ENCODE measurements around the gene UBALD2.
"Not testable (repeated sequence)": the region's sequence is repeated elsewhere in the genome, so short reads cannot be mapped to it uniquely, and the experiment has no call there.

Gene UBALD2

GRCh38 chr17:76246080-76247066 lies 18.8 kb upstream of the UBALD2 start:
- no peak for DNase-seq (ENCODE audit: low spot score)

DNA sequence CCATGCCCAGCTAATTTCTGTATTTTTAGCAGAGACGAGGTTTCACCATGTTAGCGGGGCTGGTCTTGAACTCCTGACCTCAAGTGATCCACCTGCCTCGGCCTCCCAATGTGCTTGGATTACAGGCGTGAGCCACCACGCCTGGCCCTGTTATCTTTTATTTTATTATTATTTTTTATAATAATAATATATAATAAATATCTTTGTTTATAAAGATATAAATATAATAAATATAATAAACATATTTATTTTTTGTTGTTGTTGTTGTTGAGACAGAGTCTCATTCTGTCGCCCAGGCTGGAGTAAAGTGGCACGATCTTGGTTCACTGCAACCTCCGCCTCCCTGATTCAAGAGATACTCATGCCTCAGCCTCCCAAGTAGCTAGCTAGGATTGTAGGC lies 17.8 kb upstream of the UBALD2 start:
- DNase-seq (ENCODE audit: low spot score): no peak

DNA sequence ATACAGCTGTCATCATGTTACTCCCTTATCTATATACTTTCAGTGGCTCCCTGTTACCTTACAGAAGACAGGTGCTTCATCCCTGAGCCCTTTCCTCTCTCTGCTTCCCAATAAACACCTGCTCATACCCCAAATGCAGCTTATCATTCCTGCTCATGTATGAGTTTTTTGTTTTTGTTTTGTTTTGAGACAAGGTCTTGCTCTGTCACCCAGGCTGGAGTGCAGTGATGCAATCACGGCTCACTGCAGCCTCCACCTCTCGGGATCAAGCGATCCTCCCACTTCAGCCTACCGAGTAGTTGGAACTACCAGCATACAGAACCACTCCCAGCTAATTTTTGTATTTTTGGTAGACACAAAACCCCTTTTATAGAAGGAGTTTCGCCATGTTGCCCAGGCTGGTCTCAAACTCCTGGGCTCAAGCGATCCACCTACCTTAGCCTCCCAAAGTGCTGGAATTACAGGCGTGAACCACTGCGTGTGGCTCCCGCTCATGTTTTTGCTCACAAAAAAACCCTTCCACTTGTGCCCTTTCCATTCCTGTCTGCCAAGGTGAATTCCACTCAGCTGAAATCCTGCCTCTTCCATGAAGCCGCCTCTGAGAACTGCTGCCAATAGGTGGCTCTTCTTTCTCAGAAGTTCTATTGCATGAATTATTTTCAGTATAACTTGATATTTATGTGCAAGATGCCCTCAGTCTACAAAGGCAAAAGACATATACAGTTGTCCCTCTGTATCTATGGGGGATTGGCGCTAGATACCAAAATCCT lies 16.9 kb upstream of the UBALD2 start:
- no peak for DNase-seq (ENCODE audit: low spot score)

DNA sequence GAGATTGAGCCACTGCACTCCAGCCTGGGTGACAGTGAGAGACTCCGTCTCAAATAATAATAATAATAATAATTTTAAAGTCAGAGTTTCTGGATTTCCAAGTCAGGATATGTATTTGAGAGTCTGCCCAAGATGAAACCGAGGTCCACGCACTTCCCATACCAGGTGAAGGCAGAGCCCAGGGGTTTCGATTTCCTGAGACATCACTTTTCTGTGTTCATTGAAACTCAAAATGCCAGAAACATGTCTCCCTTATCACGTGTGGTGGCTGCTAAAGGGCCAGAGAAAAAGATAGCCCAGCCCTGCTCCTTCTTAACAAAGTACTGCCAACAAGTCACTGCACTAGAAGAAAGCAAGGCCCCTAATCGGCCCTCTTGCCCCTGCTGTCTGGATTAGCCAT lies 15.0 kb upstream of the UBALD2 start:
- no peak for DNase-seq (ENCODE audit: low spot score)

DNA sequence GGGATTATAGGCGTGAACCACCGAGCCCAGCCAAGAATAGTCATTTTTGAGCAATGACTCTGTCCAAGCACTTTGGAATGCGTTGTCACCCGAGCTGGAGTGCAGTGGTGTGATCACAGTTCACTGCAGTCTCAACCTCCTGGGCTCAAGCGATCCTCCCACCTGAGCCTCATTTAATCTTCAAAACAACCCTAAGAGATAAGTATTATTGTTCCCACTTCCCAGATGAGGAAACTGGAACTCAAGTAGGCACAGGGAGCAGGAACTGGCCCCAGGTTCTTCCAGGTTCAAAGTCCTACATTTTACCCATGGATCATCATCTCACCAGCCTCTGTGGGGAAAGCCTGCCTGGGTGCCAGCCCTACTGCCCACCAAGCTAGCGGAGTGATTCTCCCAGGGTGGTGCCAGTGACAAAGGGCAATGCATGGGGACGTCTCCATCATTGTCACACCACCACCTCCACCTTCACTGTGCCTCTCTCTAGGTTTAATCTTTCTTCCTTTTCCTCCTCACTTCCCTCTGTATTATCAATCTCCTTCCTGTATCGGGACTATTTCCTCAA lies 13.6 kb upstream of the UBALD2 start:
- DNase-seq (ENCODE audit: low spot score): no peak

- no peak for DNase-seq (ENCODE audit: low spot score)
Measured at GRCh38 chr17:76252040-76252954, 12.9 kb upstream of the UBALD2 start.

GRCh38 chr17:76252967-76253766 lies 12.0 kb upstream of the UBALD2 start:
- not testable (repeated sequence) for DNase-seq (ENCODE audit: low spot score)

DNA sequence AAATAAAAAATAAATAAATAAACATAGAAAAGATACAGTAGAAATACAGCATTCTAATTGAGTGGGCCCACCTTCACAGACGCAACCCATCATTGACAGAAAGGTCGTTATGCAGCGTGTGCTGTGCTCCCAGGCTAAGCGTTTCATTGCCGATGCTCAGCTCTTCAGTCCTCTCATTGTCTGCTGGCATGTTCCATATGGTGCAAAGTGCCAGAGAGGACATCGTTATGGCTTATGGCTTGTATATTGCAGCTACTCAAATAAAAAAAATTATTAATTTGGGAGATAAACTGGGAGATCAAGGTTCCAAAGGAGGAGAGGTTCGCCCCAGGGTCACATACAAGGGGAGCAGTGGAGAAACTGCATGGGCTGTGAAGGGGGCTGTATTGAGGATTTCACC lies 11.3 kb upstream of the UBALD2 start:
- DNase-seq (ENCODE audit: low spot score): no peak

- no peak for DNase-seq (ENCODE audit: low spot score)
Measured at GRCh38 chr17:76254275-76254674, 10.9 kb upstream of the UBALD2 start.

GRCh38 chr17:76255801-76256429 lies 9.2 kb upstream of the UBALD2 start:
- DNase-seq (ENCODE audit: low spot score): no peak

DNA sequence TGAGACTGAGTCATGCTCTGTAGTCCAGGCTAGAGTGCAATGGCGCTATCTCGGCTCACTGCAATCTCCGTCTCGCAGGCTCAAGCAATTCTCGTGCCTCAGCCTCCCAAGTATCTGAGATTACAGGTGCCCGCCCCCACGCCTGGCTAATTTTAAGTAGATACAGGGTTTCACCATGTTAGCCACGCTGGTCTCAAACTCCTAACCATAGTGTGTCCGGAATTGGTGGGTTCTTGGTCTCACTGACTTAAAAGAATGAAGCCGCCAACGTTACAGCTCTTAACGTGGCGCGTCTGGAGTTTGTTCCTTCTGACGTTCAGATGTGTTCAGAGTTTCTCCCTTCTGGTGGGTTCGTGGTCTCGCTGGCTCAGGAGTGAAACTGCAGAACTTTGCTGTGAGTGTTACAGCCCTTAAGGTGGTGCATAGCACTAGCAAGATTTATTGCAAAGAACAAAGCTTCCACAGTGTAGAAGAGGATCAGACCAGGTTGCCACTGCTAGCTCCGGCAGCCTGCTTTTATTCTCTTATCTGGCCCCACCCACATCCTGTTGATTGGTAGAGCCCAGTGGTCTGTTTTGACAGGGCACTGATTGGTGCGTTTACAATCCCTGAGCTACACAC lies 8.6 kb upstream of the UBALD2 start:
- DNase-seq (ENCODE audit: low spot score): not testable (repeated sequence)

DNA sequence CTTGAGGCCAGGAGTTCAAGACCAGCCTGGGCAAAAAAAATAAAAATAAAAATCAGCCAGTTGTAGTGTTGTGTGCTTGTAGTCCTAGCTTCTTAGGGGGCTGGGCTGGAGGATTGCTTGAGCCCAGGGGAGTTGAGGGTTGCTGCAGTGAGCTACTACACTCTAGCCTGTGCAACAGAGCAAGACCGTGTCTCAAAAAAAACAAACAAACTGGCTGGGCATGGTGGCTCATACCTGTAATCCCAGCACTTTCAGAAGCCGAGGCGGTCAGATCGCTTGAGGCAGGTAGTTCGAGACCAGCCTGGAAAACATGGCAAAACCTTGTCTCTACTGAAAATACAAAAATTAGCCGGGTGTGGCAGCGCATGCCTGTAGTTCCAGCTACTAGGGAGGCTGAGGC lies 4.9 kb upstream of the UBALD2 start:
- DNase-seq (ENCODE audit: low spot score): no peak

DNA sequence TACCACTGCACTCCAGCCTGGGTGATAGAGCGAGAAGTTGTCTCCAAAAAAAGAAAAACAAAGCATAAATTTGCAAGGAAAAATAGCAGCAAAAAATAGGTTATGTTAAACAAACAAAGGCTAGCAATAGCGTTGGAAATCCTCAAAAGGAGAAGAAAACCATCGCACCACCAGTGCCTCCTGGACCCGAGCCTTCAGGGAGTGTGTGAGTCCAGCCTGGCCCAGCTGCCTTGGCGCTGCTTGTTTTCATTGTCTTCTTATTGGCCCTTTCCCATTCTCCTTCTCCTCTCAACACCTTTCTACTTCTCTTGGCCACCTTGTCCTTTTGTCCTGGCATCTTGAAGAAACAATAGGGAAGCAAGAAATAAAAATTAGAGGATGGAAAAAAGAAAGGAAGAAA lies 4.5 kb upstream of the UBALD2 start:
- DNase-seq (ENCODE audit: low spot score): no peak

GRCh38 chr17:76261421-76262215 lies 3.5 kb upstream of the UBALD2 start:
- no peak for DNase-seq (ENCODE audit: low spot score)

GRCh38 chr17:76262732-76263344 lies 2.3 kb upstream of the UBALD2 start:
- DNase-seq (ENCODE audit: low spot score): no peak

- no peak for DNase-seq (ENCODE audit: low spot score)
Measured at GRCh38 chr17:76263896-76264295, 1.3 kb upstream of the UBALD2 start.

GRCh38 chr17:76264425-76264754 lies 758 bp upstream of the UBALD2 start:
- no peak for DNase-seq (ENCODE audit: low spot score)

- peak; percentile 68 for DNase-seq (ENCODE audit: low spot score)
Measured at GRCh38 chr17:76265624-76266243, 586 bp downstream of the UBALD2 start.
